Astrocyte of the hippocampus (primary cell): ENCODE measurements around the gene DUSP10.
A peak's percentile ranks its signal among the peaks of the same experiment; 100 is the strongest.

Experiments used
- DNase-seq: peaks from one replicate; pipeline ENCODE4 v3.0.0; 2011; ENCODE audit warnings: low read depth, low spot score

DUSP10 gene

GRCh38 chr1:221714227-221715152 is 27.4 kb downstream of the DUSP10 start:
- no peak for DNase-seq

DNA sequence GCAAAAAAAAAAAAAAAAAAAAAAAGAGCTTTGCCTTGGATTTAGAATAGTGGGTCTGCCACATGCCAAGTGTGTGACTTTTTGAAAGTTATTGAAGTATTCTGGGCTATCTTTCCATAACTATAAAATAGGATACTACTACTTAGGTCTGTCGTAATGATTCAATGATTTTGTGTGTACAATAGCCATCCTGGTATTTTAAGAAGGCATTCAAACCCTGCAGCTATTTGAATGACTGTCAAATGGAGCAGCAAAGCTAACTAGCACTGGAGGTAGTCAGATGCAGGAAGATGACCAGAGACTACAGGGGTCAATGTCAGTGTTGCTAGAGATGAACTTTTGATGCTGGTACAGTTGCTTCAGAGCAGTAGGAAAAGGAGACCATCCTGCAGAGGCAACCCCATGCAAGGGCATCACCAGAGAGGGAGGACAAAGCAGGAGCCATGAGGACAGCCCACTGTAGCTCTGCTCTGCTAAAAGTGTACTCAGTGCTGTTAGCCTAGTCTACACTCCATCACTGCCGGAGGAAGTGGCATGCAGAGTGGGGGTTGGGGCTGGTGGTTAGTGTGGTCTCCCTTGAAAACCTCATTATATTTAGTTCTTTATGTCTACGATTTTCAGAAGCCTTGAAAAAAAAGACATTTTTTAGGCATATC is 29.0 kb downstream of the DUSP10 start:
- no peak for DNase-seq

GRCh38 chr1:221712198-221712684 is 29.6 kb downstream of the DUSP10 start:
- peak; percentile 69 for DNase-seq

GRCh38 chr1:221711656-221712055 is 30.2 kb downstream of the DUSP10 start:
- no peak for DNase-seq

DNA sequence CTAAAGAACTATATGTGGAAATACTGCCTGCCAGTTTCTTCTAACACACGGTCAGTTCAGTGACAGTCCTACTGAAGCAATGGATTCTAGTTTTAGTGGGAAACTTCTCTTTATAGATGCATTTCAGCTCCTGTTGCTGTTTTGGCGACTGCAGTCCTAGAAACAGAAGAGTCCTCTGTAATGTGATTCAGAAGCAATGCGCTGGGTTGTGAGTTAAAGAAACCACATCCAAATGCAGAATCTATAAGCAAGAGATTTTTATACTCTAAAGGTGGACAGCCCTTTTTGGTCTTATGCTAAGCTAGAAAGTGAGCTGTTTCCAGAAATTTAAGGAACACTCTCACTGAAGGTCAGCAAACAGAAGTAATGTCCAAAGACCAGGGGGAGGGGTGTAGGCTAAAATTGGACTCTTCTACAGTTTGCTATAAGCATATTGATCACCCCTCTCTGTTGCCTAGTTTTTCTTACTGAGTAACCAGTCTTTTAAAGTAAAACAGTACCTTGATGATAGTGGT is 30.8 kb downstream of the DUSP10 start:
- DNase-seq = no peak

- no peak for DNase-seq
Observed at GRCh38 chr1:221709854-221710253, 32.0 kb downstream of the DUSP10 start.

DNA sequence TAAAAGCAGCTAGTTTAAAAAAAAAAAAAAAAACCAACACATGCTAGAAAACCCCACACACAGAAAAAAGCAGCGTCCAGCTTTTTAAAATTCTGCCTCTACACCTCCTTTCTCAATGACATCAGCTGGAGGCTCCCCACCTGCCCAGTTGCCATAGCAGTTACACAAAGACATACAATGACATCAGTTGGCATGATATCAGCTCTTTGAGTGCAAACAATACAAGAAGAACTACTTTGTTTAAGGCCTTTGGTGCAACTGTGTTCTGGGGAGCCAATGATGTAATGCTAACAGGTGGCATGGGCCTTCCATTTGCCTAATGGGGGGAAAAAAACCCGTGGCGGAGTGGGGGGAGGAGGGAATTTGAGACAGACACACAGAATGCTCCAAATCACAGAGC is 32.9 kb downstream of the DUSP10 start:
- peak; percentile 74 for DNase-seq

- no peak for DNase-seq
Observed at GRCh38 chr1:221708076-221708571, 33.8 kb downstream of the DUSP10 start.

GRCh38 chr1:221706876-221707582 is 34.9 kb downstream of the DUSP10 start:
- DNase-seq = no peak

DNA sequence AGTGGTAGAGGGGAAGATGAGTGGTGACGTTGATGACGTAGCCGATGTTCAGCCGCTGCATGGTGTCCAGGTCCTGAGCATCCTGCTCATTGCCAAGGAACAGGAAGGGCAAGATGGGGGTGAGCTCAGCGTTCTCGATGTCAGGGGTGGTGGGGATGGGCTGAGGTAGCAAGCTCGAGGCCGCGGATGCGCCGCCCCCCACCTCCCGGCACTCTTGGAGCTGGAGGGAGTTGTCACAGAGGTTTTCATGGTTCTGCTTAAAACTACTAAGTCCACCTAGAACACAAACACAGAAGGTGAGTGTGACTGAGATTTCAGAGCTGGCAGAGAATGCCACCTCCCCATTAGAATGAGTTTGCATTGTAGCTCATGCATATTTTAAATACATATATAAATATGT is 35.7 kb downstream of the DUSP10 start:
- no peak for DNase-seq

DNA sequence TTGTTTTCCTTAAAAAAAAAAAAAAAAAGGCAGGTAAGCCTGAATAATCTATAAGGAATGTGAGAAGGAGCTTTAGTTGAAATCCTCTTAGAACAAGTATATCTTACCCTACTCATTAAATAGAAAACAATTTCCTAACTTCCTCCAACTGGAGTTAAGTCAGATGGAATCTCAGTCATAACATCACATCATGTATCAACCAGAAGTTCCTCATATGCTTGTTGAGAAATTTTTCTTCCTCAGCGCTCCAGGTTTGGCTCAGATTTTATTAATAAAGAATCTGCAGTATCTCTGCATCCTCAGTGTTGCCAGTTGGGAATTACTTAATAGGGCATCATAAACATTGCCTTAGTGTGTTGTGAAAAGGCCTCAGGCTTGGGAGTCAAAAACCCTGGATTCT is 37.6 kb downstream of the DUSP10 start:
- DNase-seq = no peak

DNA sequence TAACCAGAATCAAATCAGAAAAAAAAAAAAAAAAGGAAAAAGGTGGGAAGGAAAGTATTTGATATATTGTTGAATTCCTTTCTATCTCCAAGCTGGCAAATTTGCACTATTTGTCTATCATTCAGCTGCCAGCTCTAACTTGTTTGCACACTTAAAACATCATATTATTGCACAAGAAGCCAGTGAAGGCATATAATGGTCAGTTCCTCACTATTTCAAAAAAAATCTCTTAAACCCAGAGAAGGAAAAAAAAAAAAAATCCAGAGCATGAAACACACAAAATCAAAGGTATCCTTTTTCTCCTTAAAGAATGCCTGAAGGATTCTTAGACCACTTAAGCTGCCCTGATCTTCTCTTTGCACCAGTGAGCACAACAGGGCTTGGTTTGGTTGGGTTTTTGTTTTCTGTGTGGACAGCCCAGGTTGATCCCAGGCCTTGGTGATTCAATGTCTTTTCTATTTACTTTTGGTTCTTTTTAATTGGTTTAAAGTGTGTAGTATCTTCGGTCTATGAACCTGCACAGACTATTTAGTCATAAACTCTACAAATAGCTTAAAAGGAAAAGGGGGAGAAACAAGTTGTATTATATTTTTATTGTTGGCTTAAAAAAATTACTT is 40.2 kb downstream of the DUSP10 start:
- DNase-seq = no peak

GRCh38 chr1:221700948-221701347 is 40.9 kb downstream of the DUSP10 start:
- no peak for DNase-seq

DNA sequence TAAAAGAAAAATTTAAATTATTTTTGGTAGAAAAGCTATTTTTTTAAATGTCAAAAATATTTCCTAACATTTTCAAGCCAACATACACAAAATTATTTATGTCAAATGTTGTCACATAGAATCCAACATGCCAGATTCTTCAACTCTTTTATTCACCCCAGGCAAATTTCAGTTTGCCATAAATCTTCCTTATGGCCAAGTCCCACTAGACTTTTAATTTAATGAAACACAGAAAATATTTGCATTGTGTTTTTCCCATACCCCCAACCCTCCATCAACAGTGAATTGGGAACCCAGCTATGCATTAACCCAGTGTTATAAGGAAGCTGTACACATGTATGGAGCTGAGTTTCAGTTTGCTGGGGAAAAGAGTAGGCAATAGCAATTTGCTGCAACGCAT is 41.4 kb downstream of the DUSP10 start:
- DNase-seq = no peak

DNA sequence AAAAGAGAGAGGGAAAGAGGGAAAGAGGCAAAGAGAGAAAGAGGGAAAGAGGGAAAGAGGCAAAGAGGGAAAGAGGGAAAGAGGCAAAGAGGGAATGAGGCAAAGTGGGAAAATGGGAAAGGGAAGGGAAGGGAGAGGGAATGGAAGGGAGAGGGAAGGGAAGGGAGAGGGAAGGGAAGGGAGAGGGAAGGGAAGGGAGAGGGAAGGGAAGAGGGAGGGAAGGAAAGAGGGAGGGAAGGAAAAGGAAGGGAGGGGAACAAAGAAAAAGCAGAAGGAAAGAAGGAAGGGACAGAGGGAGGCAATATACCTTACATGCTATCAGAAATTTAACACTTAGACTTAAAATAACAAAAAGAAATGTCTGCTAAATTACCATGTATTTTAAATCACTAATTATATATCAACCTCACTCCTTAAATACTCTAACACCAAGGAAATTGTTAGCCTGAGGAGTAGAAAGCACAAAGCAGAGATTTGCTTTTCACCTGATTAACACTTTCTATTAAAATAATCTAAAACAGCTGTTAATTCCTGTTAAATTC is 41.8 kb downstream of the DUSP10 start:
- DNase-seq = no peak

DNA sequence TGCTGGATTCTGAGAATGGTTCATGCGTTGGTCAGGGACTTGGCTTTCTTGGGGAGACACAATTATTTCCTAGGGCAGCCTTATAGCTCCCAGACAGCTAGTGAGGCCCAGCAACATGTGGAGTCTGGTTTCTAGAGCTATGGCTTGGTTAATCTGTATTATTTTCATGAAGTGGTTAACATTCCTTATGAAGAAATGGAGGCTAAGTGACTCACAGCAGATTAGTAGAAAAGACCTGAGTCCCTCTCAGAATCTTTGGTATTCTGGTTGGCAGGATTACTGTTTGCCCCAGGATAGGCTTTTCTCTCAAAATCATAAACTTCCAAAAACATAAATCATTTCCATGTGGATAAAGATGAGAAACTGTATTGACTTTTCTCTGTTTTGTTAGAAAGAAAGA is 42.3 kb downstream of the DUSP10 start:
- DNase-seq = peak; percentile 75

GRCh38 chr1:221698579-221699349 is 43.1 kb downstream of the DUSP10 start:
- DNase-seq = no peak

GRCh38 chr1:221697923-221698425 is 43.9 kb downstream of the DUSP10 start:
- DNase-seq = no peak

DNA sequence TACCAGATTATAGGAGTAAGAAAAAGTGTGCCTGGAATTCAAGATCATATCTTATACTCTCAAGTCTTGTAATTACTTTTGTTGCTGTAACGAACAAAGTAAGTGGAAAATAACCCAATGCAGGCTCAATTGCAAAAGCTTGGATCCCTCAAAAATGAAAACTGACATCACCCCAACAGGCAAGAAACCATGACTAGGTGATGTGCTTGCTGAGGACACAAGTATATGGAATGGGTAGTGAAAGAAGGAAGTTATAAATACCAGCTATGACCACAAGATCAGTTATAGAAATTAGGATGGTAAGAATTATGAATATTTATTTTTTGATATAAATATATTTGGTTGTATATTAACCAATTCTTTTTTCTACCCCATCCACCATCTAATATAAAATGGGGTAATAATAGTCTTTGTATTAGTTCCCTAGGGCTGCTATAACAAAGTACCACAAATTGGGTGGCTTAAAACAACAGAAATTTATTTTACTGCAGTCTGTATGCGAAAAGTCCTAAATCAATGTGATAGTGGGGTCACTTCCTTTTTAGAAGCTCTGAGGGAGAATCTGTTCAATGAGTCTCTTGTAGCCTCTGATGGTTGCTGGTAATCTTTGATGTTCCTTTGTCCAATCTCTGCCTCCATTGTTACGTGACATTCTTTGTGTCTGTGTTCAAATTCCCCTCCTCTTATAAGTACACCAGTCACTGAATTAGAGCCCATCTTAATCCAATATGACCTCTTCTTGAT is 45.0 kb downstream of the DUSP10 start:
- DNase-seq = no peak
